A673 (cell line): Measurements from ENCODE around the gene GAS7. TPM values are rescaled to one million over a fixed set of nuclear protein-coding genes. Genes with fewer than 3 reads are reported as not detected.

Experiments
- BruUV-seq: library from RNA; stranded (reverse); fragments of 400-500 nt; replicated peaks from 2 replicates; lab custom pipeline; 2021; lab: Mats Ljungman, UMichigan
- CTCF ChIA-PET: fragments of 300-600 bp; sonication (Branson Sonifier 250); formaldehyde crosslinking; loops from one replicate; lab custom pipeline; 2022; ENCODE audit warnings: antibody characterized with exemption; lab: Charles Lee
- POLR2A ChIA-PET: fragments of 300-600 bp; sonication (Branson Sonifier 250); formaldehyde crosslinking; loops from one replicate; lab custom pipeline; 2022; ENCODE audit warnings: antibody characterized with exemption; ENCODE audit not compliant: low non-redundant PET; lab: Charles Lee
- DNase-seq: peaks from one replicate; pipeline ENCODE4 v3.0.0-alpha.2; 2015; ENCODE audit warnings: low spot score
- H3K27ac ChIP-seq: fragments of 200-600 bp; sonication (generic); 2 replicates; pipeline ENCODE4 v1.5.1; 2016; ENCODE audit warnings: mixed run types, low read depth, mild to moderate bottlenecking, mixed read lengths, antibody characterized with exemption, low read length; ENCODE audit not compliant: poor library complexity, severe bottlenecking
- H3K27me3 ChIP-seq: fragments of 200-600 bp; sonication (generic); replicated peaks from 2 replicates; pipeline ENCODE4 v1.6.1; 2017; ENCODE audit warnings: mixed run types, low read depth, mild to moderate bottlenecking, mixed read lengths, antibody characterized with exemption, low read length; ENCODE audit not compliant: insufficient read depth, poor library complexity
- H3K36me3 ChIP-seq: fragments of 200-600 bp; sonication (generic); 2 replicates; pipeline ENCODE4 v1.6.1; 2016; ENCODE audit warnings: mixed run types, mild to moderate bottlenecking, mixed read lengths, antibody characterized with exemption, low read length; ENCODE audit not compliant: insufficient read depth, poor library complexity, severe bottlenecking
- H3K4me1 ChIP-seq: fragments of 200-600 bp; sonication (generic); 2 replicates; pipeline ENCODE4 v1.6.1; 2017; ENCODE audit warnings: mixed run types, mild to moderate bottlenecking, mixed read lengths, antibody characterized with exemption, low read length; ENCODE audit not compliant: insufficient read depth, poor library complexity, severe bottlenecking
- H3K4me3 ChIP-seq: fragments of 200-600 bp; sonication (generic); 2 replicates; pipeline ENCODE4 v1.5.1; 2016; ENCODE audit warnings: low read depth, mixed run types, mild to moderate bottlenecking, mixed read lengths, low read length; ENCODE audit not compliant: poor library complexity, severe bottlenecking
- H3K9me3 ChIP-seq: fragments of 200-600 bp; sonication (generic); 2 replicates; pipeline ENCODE4 v1.6.1; 2016; ENCODE audit warnings: mixed run types, low read depth, mild to moderate bottlenecking, mixed read lengths, antibody characterized with exemption, low read length; ENCODE audit not compliant: poor library complexity, severe bottlenecking
- EZH2 ChIP-seq: fragments of 200-600 bp; sonication (generic); IDR thresholded peaks from 2 replicates; pipeline ENCODE4 v1.6.1; 2017; ENCODE audit warnings: borderline replicate concordance, low read depth, mild to moderate bottlenecking, mixed read lengths, antibody characterized with exemption, low read length; ENCODE audit not compliant: poor library complexity, severe bottlenecking
- intact Hi-C: fragments of 100-400 bp; cut with micrococcal nuclease; formaldehyde crosslinking; loops from one replicate; pipeline ENCODE4 v1.10.0; 2022; ENCODE audit not compliant: unreplicated experiment
- total RNA-seq: library from RNA; stranded (reverse); gene quantifications from 2 replicates; pipeline ENCODE4 v1.2.3, GENCODE V29; 2021
- TF ChIP-seq, protein P1 (sequence below): fragments of 300-800, 200-600 bp; sonication (generic); conservative IDR thresholded peaks from 2 replicates; pipeline ENCODE4 v1.5.1; 2017; ENCODE audit warnings: low read depth, mild to moderate bottlenecking, antibody characterized with exemption, low read length, moderate library complexity, mixed read lengths

Gene GAS7
- total RNA-seq, 1 experiment from 2014 or later: 2.3 TPM

DNA sequence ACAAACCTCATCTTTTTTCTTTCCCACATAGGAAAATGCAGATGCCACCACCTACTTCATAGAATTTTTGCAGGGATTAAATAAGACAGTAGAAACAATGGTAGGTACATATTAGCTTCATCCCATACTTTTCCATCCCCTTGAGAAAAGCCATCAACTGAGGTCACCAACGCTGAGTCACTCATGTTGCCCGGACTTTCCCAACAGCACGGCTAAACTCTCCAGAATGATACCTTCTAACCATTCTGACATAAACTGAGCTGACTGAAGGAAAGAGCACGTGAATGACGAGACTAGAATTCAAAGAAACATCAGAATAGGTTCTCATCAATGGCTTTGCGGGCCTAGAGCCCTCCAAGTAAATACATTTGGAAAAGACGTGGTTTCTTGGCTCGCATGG, 147.3 kb downstream of the GAS7 start:
- no peak for TF ChIP-seq EZH2
- TF ChIP-seq, protein P1, sequence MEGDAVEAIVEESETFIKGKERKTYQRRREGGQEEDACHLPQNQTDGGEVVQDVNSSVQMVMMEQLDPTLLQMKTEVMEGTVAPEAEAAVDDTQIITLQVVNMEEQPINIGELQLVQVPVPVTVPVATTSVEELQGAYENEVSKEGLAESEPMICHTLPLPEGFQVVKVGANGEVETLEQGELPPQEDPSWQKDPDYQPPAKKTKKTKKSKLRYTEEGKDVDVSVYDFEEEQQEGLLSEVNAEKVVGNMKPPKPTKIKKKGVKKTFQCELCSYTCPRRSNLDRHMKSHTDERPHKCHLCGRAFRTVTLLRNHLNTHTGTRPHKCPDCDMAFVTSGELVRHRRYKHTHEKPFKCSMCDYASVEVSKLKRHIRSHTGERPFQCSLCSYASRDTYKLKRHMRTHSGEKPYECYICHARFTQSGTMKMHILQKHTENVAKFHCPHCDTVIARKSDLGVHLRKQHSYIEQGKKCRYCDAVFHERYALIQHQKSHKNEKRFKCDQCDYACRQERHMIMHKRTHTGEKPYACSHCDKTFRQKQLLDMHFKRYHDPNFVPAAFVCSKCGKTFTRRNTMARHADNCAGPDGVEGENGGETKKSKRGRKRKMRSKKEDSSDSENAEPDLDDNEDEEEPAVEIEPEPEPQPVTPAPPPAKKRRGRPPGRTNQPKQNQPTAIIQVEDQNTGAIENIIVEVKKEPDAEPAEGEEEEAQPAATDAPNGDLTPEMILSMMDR: no peak
- Histone ChIP-seq H3K4me1 (no peaks in the 10 kb centered on the region), H3K9me3 (no peaks in the 10 kb centered on the region), H3K4me3 (no peak overlapping the region), H3K36me3 (no peaks in the 10 kb centered on the region), H3K27me3 (no peaks in the 10 kb centered on the region), H3K27ac (no peak overlapping the region)
- POLR2A ChIA-PET: no interaction called here
- CTCF ChIA-PET: no interaction called here
- no TSS peak for BruUV-seq
- intact Hi-C loops: no loop called here
- no peak for DNase-seq

GRCh38 chr17:10050597-10051101, 147.8 kb downstream of the GAS7 start:
- Histone ChIP-seq H3K27me3 (no peaks in the 10 kb centered on the region), H3K4me1 (no peaks in the 10 kb centered on the region), H3K27ac (no peak overlapping the region), H3K36me3 (no peaks in the 10 kb centered on the region), H3K9me3 (no peaks in the 10 kb centered on the region), H3K4me3 (no peak overlapping the region)
- POLR2A ChIA-PET: no interaction called here
- no peak for DNase-seq
- no TSS peak for BruUV-seq
- CTCF ChIA-PET: no interaction called here
- intact Hi-C loops: no loop called here
- TF ChIP-seq, protein P1: no peak
- TF ChIP-seq EZH2: no peak

DNA sequence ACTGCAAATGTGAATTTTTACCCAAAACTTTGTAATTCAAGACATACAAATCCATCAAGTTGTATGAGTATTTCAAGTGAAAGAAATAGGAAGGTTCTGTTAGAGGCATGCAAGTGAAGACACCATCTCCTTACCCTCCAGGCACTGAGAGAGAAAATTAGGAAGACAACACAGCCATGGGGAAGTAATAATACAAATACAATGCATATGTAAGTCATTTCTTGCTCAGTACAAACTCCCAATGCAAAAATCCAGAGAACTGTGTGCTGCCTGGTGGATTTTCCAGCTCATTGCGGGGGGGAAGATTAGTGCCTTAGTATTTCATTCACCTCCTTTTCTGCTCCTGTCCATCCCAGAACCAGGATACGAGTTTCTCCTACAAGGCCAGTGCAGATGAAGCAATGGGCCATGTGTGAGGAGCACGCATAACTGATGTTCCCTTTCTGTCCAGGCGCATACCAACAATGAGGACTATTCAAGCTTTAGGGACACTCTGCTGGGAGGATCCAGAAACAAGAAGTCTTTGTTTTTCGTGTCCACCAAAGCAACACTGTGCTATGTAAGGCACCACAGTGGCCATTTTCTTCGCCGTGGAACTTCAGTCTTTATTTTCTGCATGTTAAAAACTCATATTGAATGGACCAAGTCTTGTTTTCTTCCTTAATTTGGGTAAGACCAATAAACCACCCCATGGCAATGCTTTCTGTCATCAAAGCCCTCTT, 149.6 kb downstream of the GAS7 start:
- ChIA-PET POLR2A (no interaction called here), CTCF (no interaction called here)
- H3K4me1 ChIP-seq: no peaks in the 10 kb centered on the region
- H3K36me3 ChIP-seq: no peaks in the 10 kb centered on the region
- H3K27me3 ChIP-seq: no peaks in the 10 kb centered on the region
- no peak for TF ChIP-seq EZH2
- TF ChIP-seq, protein P1: no peak
- no peak for DNase-seq
- intact Hi-C loops: no loop called here
- no TSS peak for BruUV-seq
- no peak overlapping the region for H3K4me3 ChIP-seq
- no peak overlapping the region for H3K27ac ChIP-seq
- no peaks in the 10 kb centered on the region for H3K9me3 ChIP-seq
